ENCODE results near the gene RNF157.

GRCh38 chr17:76207275-76208059 lies 32.8 kb downstream of the RNF157 start:
- TF ChIP-seq CTCF (IDR thresholded peaks at IDR 0.05) (no peak), POLR2A (IDR thresholded peaks at IDR 0.05) (no peak)
